Measurements from ENCODE around the gene CPEB4.

- TF ChIP-seq, protein P1, sequence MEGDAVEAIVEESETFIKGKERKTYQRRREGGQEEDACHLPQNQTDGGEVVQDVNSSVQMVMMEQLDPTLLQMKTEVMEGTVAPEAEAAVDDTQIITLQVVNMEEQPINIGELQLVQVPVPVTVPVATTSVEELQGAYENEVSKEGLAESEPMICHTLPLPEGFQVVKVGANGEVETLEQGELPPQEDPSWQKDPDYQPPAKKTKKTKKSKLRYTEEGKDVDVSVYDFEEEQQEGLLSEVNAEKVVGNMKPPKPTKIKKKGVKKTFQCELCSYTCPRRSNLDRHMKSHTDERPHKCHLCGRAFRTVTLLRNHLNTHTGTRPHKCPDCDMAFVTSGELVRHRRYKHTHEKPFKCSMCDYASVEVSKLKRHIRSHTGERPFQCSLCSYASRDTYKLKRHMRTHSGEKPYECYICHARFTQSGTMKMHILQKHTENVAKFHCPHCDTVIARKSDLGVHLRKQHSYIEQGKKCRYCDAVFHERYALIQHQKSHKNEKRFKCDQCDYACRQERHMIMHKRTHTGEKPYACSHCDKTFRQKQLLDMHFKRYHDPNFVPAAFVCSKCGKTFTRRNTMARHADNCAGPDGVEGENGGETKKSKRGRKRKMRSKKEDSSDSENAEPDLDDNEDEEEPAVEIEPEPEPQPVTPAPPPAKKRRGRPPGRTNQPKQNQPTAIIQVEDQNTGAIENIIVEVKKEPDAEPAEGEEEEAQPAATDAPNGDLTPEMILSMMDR (IDR thresholded peaks at IDR 0.05), result no peak
- TF ChIP-seq POLR2A (IDR thresholded peaks at IDR 0.05) (no peak), EP300 (IDR thresholded peaks at IDR 0.05) (no peak), POLR2AphosphoS5 (IDR thresholded peaks at IDR 0.05) (no peak)
These were observed 6.2 kb upstream of the CPEB4 start for GRCh38 chr5:173881811-173882575.
